RPMI7951 (cell line): Measurements from ENCODE around the gene GOLGA8N. TPM values are rescaled to one million over a fixed set of nuclear protein-coding genes. Genes with fewer than 3 reads are reported as not detected.

Experiments used
- DNase-seq: peaks from one replicate; pipeline ENCODE4 v3.0.0-alpha.2; 2012; ENCODE audit warnings: low read depth
- total RNA-seq: library from RNA; depleted of rRNA; stranded (reverse); fragments of >200 nt; shearing (Covaris generic); gene quantifications from 2 replicates; pipeline ENCODE4 v1.2.3, GENCODE V29; 2014; rRNA removed

Gene GOLGA8N
- total RNA-seq, 1 experiment from 2014 or later: 0.72 TPM

- peak; percentile 75 for DNase-seq
Observed at GRCh38 chr15:32651229-32651837, 58.1 kb downstream of the GOLGA8N start.

- no peak for DNase-seq
Observed at GRCh38 chr15:32652178-32652577, 58.9 kb downstream of the GOLGA8N start.

- DNase-seq: no peak
Observed at GRCh38 chr15:32656091-32656490, 62.8 kb downstream of the GOLGA8N start.

- DNase-seq: no peak
Observed at GRCh38 chr15:32656496-32656895, 63.2 kb downstream of the GOLGA8N start.

Other genes with a start within 250 kb of the GOLGA8N start
- gene GOLGA8K, start 190.2 kb upstream of the GOLGA8N start, total RNA-seq: 0.12 TPM in 1 of 2 replicates, not detected in the other
- 0.10 TPM in 1 of 2 replicates, not detected in the other for gene GOLGA8O, start 137.8 kb upstream of the GOLGA8N start, total RNA-seq
- 73.0 and 92.2 TPM in 2 replicates for gene ARHGAP11A, start 22.0 kb downstream of the GOLGA8N start, total RNA-seq
- 91.9 and 99.1 TPM in 2 replicates for gene SCG5, start 48.3 kb downstream of the GOLGA8N start, total RNA-seq
- 68.1 and 79.4 TPM in 2 replicates for gene GREM1, start 124.5 kb downstream of the GOLGA8N start, total RNA-seq